Astrocyte of the hippocampus (primary cell): ENCODE data around the gene ACAP3.

ENCODE experiments used
- DNase-seq: peaks from one replicate; pipeline ENCODE4 v3.0.0; 2011; ENCODE audit warnings: low read depth, low spot score

The ACAP3 gene

DNA sequence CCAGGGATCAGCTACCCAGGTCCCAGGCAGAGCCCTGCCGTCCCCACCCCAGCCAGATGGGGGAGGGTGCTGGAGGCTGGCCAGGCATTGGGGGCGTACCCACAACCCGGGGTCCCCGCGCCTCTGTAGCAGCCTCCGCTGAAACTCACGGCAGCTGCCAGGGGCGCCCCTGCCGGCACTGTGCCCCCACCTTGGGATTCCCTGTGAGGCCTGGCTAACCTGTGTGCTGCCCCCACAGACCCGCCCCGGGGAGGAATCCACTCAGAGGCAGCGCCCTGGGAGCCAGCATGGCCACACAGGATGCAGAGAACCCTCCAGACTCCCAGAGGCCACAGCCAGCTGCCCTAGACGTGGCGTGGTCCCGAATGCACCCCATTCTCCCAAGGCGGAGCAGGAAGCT lies 37.7 kb upstream of the ACAP3 start:
- DNase-seq: no peak

DNA sequence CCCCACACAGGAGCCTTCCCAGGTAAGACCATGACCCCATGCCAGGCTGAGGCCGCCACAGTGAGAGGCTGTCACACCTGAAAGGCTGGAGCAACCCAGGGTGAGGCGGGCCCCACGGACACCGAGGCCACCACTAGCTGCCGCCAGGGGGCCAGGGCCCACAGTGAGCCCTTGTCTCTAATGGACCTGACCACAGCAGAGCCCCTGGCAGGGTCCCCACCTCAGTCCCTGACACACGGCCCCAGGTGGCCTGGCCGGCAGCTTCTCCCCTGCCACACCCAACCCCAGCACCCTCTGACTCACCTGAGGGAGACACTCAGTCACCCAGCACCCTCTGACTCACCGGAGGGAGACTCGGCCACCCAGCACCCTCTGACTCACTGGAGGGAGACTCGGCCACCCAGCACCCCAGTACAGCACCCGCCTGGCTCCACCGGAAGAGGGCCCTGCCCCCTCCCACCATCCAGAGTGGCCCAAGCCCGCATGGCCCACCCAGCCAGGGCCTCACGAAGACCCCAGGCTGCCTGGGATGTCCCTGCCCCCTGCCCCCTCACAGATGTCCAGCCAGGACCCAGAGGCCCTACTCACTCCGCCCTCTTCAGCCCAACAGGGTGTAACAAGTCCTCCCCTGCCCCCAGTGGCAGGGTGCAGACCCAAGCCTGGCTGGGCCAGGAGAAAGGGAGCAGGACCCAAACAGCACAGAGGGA lies 37.1 kb upstream of the ACAP3 start:
- peak; percentile 64 for DNase-seq

DNA sequence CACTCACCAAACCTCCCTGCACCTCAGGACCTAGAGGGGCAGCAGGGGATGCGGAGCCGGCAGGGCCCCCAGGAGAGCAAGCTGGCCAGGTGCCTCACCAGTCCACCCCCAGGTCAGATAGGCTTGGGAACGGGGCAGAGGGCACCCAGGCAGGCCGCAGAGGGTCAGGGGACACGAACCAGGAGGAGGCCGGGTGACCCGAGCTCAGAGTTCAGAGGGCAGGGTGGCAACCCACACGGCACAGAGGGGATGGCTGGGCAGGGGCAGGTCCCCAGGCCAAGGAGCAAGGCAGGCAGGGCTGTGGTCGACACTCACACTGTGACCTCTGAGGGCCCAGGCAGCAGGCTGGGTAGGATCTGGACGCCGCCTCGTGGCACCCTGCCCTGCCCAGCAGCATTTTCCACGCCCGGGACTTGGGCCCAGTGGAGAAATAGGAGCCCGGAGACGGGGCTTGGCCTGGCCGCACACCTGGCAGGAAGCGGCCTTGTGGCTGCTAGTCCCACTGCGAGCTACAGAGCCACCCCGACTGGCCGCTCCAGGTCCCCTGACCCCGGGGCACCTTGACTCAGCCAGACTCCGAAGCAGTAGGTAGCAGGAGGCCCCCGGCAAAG lies 36.2 kb upstream of the ACAP3 start:
- DNase-seq: no peak

DNA sequence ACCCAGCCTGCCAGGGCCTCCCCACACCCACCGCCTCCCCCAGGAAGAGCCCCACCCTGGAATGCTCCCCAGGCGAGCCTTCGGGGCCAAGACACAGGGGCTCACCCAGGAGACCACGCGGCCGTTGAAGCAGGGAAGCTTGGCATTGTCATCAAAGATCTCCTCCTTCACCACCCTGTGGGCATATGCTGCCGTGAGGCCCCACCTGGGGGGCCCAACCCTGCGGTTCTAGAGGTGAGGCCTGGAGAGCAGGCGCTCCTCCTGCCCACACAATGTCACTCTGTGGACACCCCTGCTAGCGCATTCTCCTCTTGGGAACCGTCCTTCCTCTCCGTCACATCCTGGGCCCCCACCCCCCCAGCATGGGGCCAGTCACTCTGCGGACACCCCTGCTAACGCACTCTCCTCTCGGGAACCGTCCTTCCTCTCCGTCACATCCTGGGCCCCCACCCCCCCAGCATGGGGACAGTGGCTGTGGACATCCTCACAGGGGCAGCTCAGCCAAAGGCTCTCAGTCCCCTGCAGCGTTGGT lies 34.9 kb upstream of the ACAP3 start:
- DNase-seq: no peak

DNA sequence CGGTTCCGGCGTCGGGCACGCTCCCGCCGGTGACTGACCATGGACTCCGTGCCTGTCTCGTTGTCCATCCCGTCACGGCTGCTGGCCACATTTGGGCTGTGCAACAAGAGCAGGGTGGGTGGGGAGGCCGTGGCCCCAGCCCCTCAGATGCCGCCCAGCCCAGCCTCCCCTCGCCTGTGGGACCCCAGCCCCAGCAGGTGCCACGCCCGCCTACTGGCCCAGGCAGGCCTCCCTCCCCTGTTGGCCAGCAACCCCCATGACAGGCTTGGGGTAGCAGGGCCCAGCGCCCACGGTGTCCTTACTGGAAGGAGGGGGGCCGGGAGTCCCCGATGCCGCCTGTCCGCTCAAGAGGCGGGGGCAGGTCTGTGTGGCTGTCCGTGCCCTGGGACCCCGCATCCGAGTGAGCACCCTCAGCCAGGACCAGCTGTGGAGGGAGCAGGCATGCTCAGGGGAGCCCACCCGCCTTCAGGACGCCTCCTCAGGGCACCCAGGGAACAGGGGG lies 34.4 kb upstream of the ACAP3 start:
- DNase-seq: no peak

DNA sequence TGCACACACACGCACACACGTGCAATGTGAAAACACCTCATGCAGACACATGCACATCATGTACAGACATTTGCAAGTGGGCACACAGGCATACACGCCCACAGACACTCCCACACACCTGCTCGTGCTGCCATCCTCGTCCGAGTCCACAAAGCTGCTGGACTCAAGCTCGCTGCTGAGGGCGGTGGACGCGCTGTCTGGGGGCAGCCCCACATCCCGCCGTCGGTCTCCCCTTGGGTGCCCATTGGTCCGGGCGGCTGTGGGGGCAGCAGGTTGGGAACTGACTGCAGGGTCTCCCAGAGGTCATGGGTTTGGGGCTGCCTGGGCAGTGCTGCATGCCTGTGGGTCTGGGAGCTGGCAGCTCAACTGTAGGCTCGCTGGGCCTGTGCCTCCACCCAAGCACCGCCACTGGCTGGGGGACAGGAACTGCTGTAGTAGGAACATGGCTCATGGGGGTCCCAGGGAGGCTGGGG lies 33.9 kb upstream of the ACAP3 start:
- DNase-seq: no peak

DNA sequence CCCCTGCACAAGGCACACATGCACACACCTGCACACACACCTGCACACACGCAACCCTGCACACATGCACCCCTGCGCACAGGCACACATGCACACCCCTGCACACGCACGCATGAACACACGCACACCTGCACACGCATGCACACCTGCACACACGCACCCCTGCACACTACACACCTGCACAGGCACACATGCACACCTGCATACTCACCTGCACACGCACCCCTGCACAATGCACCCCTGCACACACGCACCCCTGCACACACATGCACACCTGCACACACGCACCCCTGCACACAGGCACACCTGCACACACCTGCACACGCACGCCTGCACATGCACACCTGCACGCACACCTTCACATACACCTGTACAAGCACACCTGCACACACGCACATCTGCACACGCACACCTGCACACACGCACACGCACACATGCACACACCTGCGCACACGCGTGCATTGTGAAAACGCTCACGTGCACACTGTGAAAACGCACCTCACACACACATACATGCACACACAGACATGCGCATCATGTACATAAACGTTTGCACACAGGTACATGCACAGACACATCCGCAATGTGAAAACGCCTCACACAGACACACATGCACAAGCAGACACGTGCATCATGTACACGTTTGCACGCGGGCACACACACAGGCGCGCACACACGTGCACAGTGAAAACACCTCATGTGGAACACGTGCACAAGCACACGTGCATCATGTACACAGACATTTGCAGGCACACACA lies 33.2 kb upstream of the ACAP3 start:
- no peak for DNase-seq

DNA sequence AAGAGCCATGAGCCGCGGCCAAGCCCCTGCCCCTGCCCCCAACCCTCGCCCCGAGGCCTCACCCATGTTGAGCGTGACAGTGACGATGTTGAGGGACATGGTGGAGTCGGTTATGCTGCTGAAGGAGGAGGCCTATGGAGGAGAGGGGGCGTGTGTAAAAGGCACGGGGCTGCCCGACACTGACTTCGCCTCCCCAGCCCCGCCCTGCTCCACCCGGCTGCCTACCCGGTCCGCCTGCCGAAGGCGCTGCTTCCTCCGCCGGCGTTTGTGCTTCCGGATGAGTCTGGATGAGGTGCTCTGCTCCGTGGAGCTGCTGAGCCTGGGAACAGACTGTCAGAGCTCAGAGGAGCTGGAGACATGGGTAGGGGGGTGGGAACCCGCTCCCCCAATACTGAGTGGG lies 32.5 kb upstream of the ACAP3 start:
- DNase-seq: no peak

DNA sequence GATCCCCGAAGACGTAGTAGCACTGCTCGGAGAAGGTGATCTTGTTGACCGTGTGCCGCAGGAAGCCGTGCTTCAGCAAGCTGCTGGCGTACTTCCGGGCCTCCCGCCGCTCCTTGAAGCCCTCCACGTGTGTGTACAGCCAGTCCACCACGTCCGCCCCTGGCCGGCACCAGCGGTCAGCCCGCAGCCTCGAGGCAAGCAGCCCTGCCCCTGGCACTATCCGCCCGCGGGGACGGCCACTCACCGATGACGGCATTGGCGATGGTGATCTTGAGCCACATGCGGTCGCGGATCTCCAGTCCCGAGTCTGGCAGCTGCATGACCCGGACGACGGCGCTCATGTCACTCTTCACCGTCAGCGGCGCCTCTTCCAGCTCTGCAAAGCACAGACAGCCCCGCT lies 30.5 kb upstream of the ACAP3 start:
- no peak for DNase-seq

DNA sequence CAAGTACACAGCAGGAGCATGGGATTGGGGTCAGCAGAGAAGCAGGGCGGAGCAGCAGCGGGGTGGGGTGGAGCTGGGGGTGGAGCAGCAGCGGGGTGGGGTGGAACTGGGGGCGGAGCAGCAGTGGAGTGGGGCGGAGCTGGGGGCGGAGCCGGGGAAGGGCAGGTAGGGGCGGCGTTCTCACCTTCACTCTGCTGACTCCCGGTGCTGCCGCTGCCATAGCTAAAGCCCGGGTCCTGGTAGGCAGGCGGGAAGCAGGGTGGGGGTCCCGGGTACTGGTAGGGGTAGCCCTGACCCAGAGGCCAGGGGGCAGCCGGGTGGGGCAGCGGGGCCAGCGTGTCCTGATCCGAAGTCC lies 30.0 kb upstream of the ACAP3 start:
- DNase-seq: no peak

DNA sequence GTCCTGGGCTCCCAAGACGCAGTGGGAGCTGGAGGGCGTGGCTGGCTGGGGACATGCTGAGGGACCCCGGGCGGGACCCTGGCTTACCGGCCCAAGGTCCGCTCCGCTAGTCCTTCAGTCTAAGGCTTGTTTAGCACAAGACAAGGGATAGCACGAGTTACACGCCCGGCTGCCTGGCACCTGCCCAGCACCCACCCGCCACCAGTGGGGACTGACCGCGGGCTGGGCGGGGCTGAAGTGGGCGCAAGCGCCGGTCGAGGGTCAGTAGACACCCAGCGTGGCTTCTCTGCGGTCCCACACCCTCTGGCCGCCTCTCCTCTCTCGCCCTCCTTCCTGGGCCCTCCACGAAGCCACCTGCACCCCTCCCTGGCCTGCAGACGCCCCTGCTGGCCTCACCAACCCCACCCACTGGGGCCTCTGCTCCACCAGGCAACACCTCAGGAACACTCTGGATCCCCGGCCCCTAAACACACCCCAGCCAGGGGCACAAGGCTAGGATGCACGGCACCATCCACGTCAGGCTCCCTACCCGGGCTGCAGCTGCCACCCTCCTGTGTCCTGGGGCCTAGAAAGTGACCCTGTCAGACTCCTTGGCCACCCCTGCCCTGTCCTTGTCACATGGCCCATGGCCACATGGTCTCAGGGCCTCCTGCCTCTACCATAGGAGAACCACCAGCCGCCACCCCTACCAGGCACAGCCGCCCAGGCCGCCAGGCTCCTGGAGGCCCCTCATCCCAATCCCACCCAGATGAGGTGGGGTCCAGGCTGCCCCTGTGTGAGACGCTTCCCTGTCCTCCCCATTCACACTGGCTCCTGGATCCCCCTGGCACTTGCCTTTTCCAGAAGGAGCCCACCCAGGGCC lies 29.4 kb upstream of the ACAP3 start:
- DNase-seq: no peak

DNA sequence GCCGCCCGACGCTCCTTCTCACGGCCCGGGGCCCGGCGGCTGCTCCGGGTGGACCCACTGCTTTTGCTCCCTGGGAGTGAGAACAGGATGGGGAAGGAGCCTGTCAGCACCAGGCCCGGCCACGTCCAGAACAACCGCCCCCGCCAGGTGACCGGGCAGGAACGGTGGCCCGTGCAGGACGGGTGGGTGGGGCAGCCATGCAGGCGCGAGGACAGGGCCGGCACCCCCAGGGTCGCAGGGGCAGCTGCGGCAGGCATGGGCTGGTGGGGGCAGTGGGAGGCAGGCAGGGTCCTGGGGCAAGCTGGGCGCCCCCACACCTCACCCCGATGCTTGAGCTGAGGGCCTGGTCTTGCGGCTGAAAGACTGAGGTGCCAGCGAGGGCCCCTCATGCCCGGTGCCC lies 28.7 kb upstream of the ACAP3 start:
- no peak for DNase-seq

DNA sequence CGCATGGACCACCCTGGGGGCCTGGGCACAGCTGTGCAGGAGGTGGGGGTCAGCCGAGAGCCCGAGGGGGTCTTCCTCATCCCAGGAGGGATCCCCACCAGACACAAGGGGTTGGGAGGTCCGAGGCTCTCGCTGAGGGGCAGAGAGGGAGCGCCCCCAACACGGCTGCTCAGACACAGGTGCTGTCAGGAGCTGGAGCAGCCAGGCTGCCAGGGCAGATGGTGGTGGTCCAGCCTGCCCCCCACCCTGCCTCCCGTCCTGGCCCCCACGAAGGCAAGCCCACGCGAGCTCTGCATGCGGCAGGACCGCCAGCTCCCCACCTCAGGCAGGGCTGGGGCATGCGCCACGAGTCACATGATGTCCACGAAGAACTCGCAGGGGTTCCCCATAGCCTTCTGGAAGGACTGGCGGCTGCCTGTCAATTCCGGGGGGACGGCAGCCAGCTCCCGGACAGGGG lies 28.1 kb upstream of the ACAP3 start:
- no peak for DNase-seq

DNA sequence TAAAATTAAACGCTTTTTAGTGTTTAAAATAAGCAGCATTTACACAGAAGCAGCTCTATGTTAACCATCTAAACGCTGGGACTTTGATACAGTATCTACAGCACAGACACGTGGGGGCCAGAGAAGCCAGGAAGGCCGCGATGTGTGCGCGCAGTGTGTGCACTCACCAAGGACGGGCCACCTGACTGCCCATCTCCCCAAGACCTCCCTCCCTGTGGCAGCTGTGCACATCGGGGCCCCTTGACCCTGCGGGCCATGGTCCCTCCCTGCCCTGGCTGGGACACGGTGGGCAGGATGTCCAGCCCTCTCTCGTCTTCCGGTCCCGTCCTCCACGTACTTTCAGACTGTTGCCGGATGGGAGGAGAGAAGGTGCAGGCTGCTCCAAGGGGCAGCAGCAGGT lies 27.6 kb upstream of the ACAP3 start:
- DNase-seq: no peak

DNA sequence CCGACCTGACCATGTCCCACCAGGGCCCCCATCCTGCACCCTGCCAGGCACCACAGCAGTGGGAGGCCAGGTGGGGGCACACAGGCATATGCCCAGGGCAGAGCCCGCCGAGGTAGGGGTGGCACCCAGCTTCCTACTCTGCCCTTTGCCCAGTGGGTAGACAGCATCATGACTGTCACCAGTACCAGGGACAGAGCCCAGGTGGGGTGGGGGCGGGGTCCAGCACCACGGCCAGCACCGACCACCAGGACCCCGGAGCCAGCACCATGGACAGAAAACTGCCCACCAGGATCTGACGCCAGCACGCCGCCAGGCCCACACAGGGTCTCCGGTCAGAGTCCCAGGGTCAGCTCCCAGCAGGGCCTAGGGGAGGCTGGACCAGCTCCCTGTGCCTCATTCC lies 27.1 kb upstream of the ACAP3 start:
- no peak for DNase-seq

DNA sequence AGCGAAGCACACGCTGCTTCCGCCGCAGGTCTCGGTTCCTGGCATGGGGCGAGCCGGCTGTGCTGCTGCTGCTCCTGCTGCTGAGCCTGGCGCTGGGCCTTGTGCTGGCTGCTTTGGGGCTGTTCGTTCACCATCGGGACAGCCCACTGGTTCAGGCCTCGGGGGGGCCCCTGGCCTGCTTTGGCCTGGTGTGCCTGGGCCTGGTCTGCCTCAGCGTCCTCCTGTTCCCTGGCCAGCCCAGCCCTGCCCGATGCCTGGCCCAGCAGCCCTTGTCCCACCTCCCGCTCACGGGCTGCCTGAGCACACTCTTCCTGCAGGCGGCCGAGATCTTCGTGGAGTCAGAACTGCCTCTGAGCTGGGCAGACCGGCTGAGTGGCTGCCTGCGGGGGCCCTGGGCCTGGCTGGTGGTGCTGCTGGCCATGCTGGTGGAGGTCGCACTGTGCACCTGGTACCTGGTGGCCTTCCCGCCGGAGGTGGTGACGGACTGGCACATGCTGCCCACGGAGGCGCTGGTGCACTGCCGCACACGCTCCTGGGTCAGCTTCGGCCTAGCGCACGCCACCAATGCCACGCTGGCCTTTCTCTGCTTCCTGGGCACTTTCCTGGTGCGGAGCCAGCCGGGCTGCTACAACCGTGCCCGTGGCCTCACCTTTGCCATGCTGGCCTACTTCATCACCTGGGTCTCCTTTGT lies 26.0 kb upstream of the ACAP3 start:
- DNase-seq: no peak

DNA sequence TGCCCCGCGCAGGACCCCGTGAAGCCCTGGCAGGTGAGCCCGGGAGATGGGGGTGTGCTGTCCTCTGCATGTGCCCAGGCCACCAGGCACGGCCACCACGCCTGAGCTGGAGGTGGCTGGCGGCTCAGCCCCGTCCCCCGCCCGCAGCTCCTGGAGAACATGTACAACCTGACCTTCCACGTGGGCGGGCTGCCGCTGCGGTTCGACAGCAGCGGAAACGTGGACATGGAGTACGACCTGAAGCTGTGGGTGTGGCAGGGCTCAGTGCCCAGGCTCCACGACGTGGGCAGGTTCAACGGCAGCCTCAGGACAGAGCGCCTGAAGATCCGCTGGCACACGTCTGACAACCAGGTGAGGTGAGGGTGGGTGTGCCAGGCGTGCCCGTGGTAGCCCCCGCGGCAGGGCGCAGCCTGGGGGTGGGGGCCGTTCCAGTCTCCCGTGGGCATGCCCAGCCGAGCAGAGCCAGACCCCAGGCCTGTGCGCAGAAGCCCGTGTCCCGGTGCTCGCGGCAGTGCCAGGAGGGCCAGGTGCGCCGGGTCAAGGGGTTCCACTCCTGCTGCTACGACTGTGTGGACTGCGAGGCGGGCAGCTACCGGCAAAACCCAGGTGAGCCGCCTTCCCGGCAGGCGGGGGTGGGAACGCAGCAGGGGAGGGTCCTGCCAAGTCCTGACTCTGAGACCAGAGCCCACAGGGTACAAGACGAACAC lies 25.2 kb upstream of the ACAP3 start:
- DNase-seq: no peak

DNA sequence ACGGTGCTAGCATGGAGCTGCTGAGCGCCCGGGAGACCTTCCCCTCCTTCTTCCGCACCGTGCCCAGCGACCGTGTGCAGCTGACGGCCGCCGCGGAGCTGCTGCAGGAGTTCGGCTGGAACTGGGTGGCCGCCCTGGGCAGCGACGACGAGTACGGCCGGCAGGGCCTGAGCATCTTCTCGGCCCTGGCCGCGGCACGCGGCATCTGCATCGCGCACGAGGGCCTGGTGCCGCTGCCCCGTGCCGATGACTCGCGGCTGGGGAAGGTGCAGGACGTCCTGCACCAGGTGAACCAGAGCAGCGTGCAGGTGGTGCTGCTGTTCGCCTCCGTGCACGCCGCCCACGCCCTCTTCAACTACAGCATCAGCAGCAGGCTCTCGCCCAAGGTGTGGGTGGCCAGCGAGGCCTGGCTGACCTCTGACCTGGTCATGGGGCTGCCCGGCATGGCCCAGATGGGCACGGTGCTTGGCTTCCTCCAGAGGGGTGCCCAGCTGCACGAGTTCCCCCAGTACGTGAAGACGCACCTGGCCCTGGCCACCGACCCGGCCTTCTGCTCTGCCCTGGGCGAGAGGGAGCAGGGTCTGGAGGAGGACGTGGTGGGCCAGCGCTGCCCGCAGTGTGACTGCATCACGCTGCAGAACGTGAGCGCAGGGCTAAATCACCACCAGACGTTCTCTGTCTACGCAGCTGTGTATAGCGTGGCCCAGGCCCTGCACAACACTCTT lies 24.5 kb upstream of the ACAP3 start:
- DNase-seq: no peak
